SK-N-DZ (cell line): ENCODE measurements around the gene NXF2. TPM values are rescaled to one million over a fixed set of nuclear protein-coding genes. Genes with fewer than 3 reads are reported as not detected.
A peak's percentile ranks its signal among the peaks of the same experiment; 100 is the strongest.
"Not testable (repeated sequence)": the region's sequence is repeated elsewhere in the genome, so short reads cannot be mapped to it uniquely, and the experiment has no call there.

Source experiments
- DNase-seq: peaks from one replicate; pipeline ENCODE4 v3.0.0-alpha.2; 2015; ENCODE audit warnings: low spot score
- polyA plus RNA-seq, 2 experiments: library from polyadenylated mRNA; depleted of rRNA; stranded (reverse); fragments of >200 nt; gene quantifications; 2 replicates each; pipeline ENCODE4 v1.2.3, GENCODE V29; 2014

Gene NXF2
- polyA plus RNA-seq (2014; cell fraction: cytosol; rRNA removed) = not detected in 2 replicates
- 0.27 and 2.9 TPM in 2 replicates for polyA plus RNA-seq (2014; cell fraction: nucleus; rRNA removed)

DNA sequence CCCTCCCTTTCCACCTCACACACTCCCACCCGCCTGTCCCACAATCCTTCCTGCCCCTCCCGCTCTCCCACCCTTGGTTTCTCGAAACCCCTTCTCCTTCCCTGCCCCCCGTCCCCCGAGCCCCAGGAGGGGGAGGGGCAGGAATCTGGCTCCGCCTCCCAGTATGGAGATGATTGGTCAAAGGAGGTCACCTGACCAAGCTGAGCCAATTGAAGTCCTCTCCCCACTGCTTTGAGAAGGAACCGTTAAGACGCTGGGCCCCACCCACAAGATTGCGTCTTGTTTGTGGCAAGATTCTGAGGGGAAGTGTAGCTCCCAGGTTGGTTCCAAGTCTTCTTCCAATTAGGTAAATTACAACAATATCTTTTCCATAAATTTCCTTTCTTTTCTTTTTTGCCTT, at the start of gene NXF2:
NXF2 (plus strand) TSS at position 275 of the 400 bp plus-strand sequence. CDS start 59,912 bp downstream, outside the sequence.
- not testable (repeated sequence) for DNase-seq

DNA sequence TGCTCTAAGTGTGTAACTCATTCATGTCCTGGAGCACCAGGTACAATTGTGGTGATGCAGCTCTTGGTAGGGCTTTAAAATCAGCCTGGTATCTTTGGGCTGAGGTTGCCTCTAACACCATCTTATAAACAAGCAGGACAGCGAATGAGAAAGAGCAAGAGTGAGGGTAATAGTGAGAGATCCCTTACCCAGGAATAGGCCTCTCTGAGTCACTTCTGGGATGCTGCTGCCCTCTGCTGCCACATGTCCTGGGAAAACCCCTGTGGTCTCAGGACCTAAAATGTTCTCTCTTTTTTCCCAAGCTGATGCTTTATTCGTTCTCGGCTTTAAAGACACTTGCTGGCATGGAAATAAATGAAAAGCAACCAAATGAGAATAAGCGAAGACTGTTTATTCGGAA, 39.0 kb upstream of the NXF2 start:
- not testable (repeated sequence) for DNase-seq

GRCh38 chrX:102214986-102215385, 32.0 kb upstream of the NXF2 start, which contains the start of gene TCP11X1:
TSS of gene TCP11X1 (plus strand) at chrX:102215301.
- not testable (repeated sequence) for DNase-seq

- not testable (repeated sequence) for DNase-seq
These were observed 30.5 kb upstream of the NXF2 start for GRCh38 chrX:102216497-102216896.

DNA sequence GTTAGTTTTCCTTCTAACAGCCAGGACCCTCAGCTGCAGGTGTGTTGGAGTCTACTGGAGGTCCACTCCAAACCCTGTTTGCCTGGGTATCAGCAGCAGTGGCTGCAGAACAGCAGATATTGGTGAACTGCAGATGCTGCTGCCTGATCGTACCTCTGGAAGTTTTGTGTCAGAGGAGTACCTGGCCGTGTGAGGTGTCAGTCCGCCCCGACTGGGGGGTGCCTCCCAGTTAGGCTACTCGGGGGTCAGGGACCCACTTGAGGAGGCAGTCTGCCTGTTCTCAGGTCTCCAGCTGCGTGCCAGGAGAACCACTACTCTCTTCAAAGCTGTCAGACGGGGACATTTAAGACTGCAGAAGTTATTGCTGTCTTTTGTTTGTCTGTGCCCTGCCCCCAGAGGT, 11.3 kb upstream of the NXF2 start:
- not testable (repeated sequence) for DNase-seq

DNA sequence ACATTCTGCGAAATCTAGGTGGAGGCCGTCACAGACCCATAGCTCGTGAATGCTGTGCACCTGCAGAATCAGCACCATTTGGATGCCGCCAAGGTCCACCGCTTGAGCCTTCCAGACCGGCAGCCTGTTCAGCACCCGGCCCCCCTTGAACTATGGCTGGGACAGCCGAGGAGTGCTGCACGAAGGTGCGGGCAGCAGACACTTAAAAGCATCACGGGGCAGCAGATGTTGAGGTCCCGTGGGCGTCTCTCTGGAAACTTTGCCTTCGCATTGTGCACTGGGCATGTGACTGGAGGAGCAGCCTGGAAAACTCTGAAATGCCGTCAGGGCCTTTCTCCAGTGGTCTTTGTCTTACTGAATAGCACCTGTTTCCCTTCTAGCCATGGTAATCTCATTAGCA, 6.7 kb upstream of the NXF2 start:
- DNase-seq = not testable (repeated sequence)

- not testable (repeated sequence) for DNase-seq
These were observed 25.3 kb downstream of the NXF2 start for GRCh38 chrX:102272231-102272630.

- no peak for DNase-seq
These were observed 91.2 kb downstream of the NXF2 start for GRCh38 chrX:102338162-102338561.

GRCh38 chrX:102339312-102340298, 92.6 kb downstream of the NXF2 start:
- DNase-seq = peak; percentile 29

DNA sequence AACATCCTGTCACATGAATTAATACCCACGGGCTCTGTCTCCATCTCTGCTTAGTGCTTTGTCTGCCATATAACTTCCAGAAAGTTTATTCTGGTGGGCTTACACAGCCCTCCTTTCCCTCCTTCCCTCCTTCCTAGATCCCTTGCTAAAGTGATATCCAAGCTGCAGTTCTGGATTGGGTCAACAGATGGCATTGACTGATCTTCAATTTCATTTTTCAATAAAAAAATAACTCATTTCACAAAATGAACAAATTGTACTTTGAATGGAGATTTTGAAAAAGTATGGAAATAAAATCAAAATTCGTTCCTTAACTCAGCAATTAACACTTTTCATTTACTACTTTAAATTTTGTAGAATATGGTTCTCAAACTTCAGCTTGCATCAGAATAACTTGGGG, 94.9 kb downstream of the NXF2 start:
- no peak for DNase-seq

- peak; percentile 32 for DNase-seq
These were observed 98.9 kb downstream of the NXF2 start for GRCh38 chrX:102345916-102346315.
